Measurements from ENCODE around the gene TSACC. TPM values are rescaled to one million over a fixed set of nuclear protein-coding genes. Genes with fewer than 3 reads are reported as not detected.

The TSACC gene
- total and polyA plus RNA-seq, 9 of the 15 experiments (the other 6 are each of a cell fraction or from before 2014, with no cell fraction given): 0.45 to 7.4 (median 2.6) TPM

DNA sequence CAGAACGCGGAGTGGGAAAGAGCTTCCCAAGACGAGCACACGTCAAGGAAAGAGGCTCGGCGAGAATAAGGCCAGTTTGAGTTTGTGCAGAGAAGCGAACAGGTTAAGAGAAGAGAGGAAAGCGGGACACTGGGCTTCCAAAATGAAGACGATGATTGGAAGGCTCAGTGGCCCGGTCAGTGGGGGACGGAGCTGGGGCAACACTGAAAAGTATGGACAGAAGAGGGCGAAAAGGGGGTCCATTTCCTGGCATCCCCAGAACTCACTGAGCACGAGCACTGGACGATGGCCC, 492 bp upstream of the TSACC start (continued):
- TF ChIP-seq SMARCE1 (IDR thresholded peaks at IDR 0.05) (peak; percentile 53; the same call in 1 of the 2 replicates), ZC3H8 (IDR thresholded peaks at IDR 0.05) (0 out of 2 replicates have a peak, but pooled peaks have one; percentile 12)
- TF ChIP-seq, protein P1, sequence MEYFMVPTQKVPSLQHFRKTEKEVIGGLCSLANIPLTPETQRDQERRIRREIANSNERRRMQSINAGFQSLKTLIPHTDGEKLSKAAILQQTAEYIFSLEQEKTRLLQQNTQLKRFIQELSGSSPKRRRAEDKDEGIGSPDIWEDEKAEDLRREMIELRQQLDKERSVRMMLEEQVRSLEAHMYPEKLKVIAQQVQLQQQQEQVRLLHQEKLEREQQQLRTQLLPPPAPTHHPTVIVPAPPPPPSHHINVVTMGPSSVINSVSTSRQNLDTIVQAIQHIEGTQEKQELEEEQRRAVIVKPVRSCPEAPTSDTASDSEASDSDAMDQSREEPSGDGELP (CRISPR knock-in tag; IDR thresholded peaks at IDR 0.05; ENCODE audit: borderline replicate concordance): no peak
- TF ChIP-seq, protein P2, sequence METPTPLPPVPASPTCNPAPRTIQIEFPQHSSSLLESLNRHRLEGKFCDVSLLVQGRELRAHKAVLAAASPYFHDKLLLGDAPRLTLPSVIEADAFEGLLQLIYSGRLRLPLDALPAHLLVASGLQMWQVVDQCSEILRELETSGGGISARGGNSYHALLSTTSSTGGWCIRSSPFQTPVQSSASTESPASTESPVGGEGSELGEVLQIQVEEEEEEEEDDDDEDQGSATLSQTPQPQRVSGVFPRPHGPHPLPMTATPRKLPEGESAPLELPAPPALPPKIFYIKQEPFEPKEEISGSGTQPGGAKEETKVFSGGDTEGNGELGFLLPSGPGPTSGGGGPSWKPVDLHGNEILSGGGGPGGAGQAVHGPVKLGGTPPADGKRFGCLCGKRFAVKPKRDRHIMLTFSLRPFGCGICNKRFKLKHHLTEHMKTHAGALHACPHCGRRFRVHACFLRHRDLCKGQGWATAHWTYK (CRISPR knock-in tag; IDR thresholded peaks at IDR 0.05): peak; percentile 35; the same call in 1 of the 2 replicates
- TF ChIP-seq, protein P3, sequence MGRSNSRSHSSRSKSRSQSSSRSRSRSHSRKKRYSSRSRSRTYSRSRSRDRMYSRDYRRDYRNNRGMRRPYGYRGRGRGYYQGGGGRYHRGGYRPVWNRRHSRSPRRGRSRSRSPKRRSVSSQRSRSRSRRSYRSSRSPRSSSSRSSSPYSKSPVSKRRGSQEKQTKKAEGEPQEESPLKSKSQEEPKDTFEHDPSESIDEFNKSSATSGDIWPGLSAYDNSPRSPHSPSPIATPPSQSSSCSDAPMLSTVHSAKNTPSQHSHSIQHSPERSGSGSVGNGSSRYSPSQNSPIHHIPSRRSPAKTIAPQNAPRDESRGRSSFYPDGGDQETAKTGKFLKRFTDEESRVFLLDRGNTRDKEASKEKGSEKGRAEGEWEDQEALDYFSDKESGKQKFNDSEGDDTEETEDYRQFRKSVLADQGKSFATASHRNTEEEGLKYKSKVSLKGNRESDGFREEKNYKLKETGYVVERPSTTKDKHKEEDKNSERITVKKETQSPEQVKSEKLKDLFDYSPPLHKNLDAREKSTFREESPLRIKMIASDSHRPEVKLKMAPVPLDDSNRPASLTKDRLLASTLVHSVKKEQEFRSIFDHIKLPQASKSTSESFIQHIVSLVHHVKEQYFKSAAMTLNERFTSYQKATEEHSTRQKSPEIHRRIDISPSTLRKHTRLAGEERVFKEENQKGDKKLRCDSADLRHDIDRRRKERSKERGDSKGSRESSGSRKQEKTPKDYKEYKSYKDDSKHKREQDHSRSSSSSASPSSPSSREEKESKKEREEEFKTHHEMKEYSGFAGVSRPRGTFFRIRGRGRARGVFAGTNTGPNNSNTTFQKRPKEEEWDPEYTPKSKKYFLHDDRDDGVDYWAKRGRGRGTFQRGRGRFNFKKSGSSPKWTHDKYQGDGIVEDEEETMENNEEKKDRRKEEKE (IDR thresholded peaks at IDR 0.05; ENCODE audit: borderline replicate concordance in 1 of 2, control insufficient read depth in 1 of 2, low read depth in 2 of 2, low read length in 1 of 2): 0 out of 4 replicates have a peak, but pooled peaks of 1 of the 2 experiments have one; percentile 15
- TF ChIP-seq, protein P4, sequence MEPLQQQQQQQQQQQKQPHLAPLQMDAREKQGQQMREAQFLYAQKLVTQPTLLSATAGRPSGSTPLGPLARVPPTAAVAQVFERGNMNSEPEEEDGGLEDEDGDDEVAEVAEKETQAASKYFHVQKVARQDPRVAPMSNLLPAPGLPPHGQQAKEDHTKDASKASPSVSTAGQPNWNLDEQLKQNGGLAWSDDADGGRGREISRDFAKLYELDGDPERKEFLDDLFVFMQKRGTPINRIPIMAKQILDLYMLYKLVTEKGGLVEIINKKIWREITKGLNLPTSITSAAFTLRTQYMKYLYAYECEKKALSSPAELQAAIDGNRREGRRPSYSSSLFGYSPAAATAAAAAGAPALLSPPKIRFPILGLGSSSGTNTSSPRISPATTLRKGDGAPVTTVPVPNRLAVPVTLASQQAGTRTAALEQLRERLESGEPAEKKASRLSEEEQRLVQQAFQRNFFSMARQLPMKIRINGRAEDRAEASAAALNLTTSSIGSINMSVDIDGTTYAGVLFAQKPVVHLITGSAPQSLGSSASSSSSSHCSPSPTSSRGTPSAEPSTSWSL (CRISPR knock-in tag; IDR thresholded peaks at IDR 0.05; ENCODE audit: borderline replicate concordance): 0 out of 2 replicates have a peak, but pooled peaks have one; percentile 77

All from K562 (cell line).